A673 (cell line): ENCODE data around the gene CIT.

Source experiments
- CTCF ChIP-seq: fragments of 300-800, 200-600 bp; sonication (generic); conservative IDR thresholded peaks from 2 replicates; pipeline ENCODE4 v1.5.1; 2017; ENCODE audit warnings: low read depth, mild to moderate bottlenecking, antibody characterized with exemption, low read length, moderate library complexity, mixed read lengths
- EZH2 ChIP-seq: fragments of 200-600 bp; sonication (generic); IDR thresholded peaks from 2 replicates; pipeline ENCODE4 v1.6.1; 2017; ENCODE audit warnings: borderline replicate concordance, low read depth, mild to moderate bottlenecking, mixed read lengths, antibody characterized with exemption, low read length; ENCODE audit not compliant: poor library complexity, severe bottlenecking

GRCh38 chr12:119671070-119671469 is 206.1 kb downstream of the CIT start:
- no peak for TF ChIP-seq EZH2
- no peak for TF ChIP-seq CTCF
